Putamen (tissue), 1 donor: ENCODE measurements around the gene CDH11.

ENCODE experiments used
- DNase-seq: peaks from one replicate; pipeline ENCODE4 v3.0.0-alpha.2; 2016; ENCODE audit warnings: low spot score

Gene CDH11

GRCh38 chr16:65024767-65025178 is 97.1 kb downstream of the CDH11 start:
- DNase-seq = no peak

GRCh38 chr16:65023802-65024201 is 98.1 kb downstream of the CDH11 start:
- no peak for DNase-seq

DNA sequence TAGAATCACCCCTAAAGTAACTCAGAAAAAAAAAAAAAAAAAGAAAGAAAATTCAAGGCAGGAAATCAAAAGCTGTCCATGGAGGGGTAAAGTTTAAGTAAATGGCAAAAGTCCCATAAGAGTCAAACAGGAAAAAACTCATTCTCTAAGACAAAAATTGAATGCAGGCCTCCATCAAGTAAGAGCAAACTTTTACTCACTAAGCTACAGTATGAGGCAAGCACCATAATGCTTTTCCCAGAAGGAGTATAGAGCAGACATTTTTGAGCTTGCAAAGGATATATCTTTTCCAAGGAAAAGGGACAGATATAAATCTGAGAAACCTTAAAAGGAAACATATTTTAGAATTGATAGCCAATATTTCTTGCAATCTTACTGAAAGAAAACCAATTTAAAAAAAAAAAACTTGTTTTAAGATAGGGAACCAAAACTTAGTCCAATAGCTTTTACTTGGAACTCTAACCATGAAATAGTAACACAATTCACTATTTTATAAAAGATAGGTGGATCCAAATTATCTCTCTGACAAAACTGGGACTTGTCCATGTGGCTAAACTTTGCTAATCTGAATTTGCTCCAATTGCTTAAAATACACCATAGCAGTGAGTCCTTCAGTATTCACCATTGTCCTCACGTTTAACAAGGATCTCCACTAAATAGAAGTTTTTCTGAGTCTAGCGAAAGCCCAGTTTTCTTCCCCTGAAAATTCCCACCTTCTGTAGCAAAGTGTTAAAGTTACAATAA is 99.8 kb downstream of the CDH11 start:
- no peak for DNase-seq

- DNase-seq = no peak
Measured at GRCh38 chr16:65016754-65017153, 105.1 kb downstream of the CDH11 start.

- no peak for DNase-seq
Measured at GRCh38 chr16:65015599-65015998, 106.3 kb downstream of the CDH11 start.

DNA sequence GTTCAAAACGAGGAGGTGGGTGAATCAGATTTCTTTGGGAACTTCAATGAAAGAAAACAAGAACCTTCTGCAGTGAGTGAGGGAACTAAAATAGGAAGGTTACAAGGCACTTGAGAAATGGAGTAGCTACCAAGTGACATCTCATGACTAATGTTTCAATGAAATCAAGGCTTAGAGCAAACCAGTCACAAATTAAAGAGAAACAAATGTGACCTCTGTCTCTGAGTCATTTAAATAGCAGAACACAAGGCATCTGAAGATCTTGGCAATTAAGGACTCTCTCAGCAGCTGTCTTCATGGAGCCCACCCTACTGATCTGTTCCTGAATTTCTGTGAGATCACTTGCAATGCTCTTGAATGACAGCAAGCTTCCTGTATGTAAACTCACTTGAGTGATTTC is 109.5 kb downstream of the CDH11 start:
- DNase-seq = no peak

- peak; percentile 75 for DNase-seq
Measured at GRCh38 chr16:65010125-65010524, 111.7 kb downstream of the CDH11 start.

DNA sequence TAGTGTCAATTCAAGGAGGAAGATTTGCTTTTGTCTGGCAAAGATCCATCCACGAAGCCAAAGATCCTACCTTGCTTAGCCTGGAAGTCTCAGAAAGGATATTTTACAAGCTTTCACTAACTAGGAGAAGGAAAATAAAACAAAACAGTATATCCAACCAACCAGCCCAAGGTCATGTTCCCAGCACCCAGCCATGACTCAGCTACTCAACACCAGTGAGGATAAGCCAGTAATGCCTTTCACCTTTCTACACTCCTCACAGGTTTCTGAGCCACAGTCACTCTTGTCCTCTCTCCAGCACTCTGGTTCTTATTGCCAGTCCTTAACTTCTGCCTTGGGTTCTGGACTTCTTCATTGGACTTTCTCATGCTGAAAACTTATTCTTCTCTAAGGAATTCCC is 116.2 kb downstream of the CDH11 start:
- no peak for DNase-seq

DNA sequence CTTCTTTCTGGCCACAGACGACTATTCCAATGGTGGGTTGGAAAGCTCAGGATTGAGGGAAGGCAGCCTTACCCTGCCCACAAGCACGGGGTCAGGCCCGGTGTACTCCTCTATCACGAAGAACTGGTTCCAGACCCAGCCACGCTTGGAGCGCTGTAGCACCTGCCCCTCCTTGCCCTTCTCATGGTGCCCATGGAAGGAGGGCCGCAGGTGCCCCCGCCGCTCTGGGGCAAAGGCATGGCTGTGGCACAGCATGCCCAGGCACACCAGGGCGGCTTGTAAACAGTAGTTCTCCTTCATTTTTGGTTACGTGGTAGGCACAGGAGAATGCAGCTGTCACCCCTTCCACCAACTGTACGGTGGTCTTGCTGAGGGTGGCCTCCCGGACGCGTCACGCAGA is 117.3 kb downstream of the CDH11 start:
- DNase-seq = no peak

GRCh38 chr16:65003621-65004020 is 118.2 kb downstream of the CDH11 start:
- no peak for DNase-seq

GRCh38 chr16:65002265-65002664 is 119.6 kb downstream of the CDH11 start:
- no peak for DNase-seq

DNA sequence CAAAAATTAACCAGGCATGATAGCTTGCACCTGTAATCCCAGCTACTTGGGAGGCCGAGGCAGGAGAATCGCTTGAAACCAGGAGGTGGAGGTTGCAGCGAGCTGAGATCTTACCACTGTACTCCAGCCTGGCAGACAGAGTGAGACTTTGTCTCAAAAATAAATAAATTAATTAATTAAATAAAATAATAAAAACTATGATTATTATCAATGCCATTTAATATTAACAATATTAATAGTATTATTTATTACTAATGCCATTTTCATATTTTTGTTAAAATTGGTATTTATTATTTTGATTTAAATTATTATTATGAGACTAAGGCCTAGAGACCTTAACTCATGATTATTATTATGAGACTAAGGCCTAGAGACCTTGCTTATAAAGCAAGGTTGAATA is 121.2 kb downstream of the CDH11 start:
- no peak for DNase-seq

- DNase-seq = no peak
Measured at GRCh38 chr16:64997751-64998150, 124.1 kb downstream of the CDH11 start.

DNA sequence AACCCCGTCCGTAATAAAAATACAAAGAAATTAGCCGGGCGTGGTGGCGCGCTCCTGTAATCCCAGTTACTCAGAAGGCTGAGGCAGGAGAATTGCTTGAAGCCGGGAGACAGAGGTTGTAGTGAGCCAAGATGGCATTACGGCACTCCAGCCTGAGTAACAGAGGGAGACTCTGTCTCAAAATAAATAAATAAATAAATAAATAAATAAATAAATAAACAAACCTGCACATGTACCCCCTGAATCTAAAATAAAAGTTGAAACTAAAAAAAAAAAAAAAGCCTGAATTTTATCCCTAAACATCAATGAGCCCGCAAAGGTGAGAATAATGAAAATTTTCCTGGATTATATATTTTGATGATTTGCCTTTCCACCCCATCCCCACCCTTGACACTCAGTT is 124.7 kb downstream of the CDH11 start:
- DNase-seq = no peak

DNA sequence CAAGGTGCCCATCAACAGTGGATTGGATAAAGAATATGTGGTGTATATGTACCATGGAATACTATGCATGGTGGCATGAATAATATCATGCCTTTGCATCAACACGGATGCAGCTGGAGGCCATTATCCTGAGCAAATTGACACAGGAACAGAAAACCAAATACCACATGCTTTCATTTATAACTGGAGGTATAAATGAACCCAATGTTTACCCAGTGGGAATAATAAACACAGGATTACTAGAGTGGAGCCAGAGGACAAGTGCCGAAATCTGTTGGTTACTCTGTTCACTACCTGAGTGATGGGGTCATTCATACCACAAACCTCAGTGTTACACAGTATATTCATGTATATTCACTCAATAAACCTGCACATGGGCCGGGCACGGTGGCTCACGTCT is 125.2 kb downstream of the CDH11 start:
- DNase-seq = no peak

DNA sequence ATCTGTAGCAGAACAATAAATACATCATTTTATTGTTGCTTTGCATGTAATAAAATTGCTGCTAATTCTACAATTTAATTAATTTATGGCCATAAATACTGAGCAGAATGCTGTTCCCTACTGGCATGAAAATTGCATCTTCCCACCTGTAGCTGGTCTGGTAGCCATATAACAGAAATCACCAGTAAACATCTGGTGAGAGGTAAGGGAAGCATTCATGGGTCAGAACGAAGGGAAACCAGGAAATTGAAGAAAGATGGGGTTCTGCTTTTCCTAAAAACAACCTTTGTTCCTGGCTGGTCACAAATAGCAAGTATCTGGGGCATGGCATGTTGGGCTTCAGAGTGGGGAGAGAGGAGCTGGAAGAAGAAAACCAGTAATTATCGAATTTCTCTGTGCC is 128.4 kb downstream of the CDH11 start:
- no peak for DNase-seq

- no peak for DNase-seq
Measured at GRCh38 chr16:64991001-64991400, 130.9 kb downstream of the CDH11 start.

DNA sequence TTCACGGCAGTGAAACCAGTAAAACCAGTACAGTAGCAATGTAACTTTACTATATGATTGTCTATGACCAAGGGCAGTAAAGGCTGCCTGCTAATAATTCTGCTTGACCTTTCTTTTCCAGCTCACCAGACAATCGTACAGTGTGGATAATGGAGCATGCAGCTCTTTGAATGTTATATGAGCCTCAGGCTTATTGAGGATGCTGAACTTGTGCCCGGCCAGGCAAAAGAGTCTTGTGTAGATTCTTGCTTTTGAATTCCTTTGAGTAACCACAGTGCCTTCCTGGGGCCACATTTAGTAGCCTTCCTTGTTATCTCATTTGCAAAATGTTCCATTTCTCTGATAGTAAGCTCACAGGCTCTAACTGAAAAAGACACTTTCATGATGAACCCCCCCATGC is 131.8 kb downstream of the CDH11 start:
- DNase-seq = no peak

- DNase-seq = no peak
Measured at GRCh38 chr16:64989050-64989449, 132.8 kb downstream of the CDH11 start.

DNA sequence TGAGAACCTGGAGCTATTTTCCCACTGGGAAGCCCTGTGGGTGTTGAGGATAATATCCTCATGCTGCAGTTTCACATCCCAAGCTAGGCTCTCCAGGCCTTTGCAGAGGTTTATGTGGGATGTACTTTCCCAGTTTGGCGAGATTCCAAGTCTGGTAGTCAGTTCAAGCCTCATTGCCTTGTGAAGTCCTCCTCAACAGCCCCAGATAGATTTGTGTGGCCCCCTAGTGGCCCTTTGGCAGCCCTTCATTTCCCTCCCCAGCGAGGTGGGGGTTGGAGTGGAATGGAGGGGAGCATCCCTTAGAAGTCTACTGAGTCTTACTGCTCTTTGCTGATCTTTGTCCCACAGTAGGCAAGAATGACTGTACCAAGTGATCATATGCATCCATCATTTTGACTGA is 137.9 kb downstream of the CDH11 start:
- DNase-seq = peak; percentile 82

- DNase-seq = no peak
Measured at GRCh38 chr16:64983231-64983630, 138.6 kb downstream of the CDH11 start.

- no peak for DNase-seq
Measured at GRCh38 chr16:64982581-64982980, 139.3 kb downstream of the CDH11 start.

GRCh38 chr16:64981568-64982281 is 140.1 kb downstream of the CDH11 start:
- DNase-seq = no peak
